Hepatocyte (in vitro differentiated cells): ENCODE results near the gene SSTR3. TPM values are rescaled to one million over a fixed set of nuclear protein-coding genes. Genes with fewer than 3 reads are reported as not detected.

Experiments used
- DNase-seq: peaks from one replicate; pipeline ENCODE4 v3.0.0-alpha.2; 2016; ENCODE audit warnings: low spot score
- H2AFZ ChIP-seq: fragments of 200-600 bp; sonication (generic); 2 replicates; pipeline ENCODE4 v1.6.0; 2016; ENCODE audit warnings: antibody characterized with exemption, mild to moderate bottlenecking
- H3K27ac ChIP-seq: fragments of 200-600 bp; sonication (generic); 2 replicates; pipeline ENCODE4 v1.5.1; 2016; ENCODE audit warnings: mild to moderate bottlenecking
- H3K27me3 ChIP-seq: fragments of 200-600 bp; sonication (generic); 2 replicates; pipeline ENCODE4 v1.6.1; 2016
- H3K36me3 ChIP-seq: fragments of 200-600 bp; sonication (generic); replicated peaks from 2 replicates; pipeline ENCODE4 v1.5.1; 2016; ENCODE audit warnings: low read depth; ENCODE audit not compliant: insufficient read depth
- H3K4me1 ChIP-seq: fragments of 200-600 bp; sonication (generic); 2 replicates; pipeline ENCODE4 v1.5.1; 2016; ENCODE audit warnings: mild to moderate bottlenecking, moderate library complexity; ENCODE audit not compliant: insufficient read depth
- H3K4me2 ChIP-seq: fragments of 200-600 bp; sonication (generic); 2 replicates; pipeline ENCODE4 v1.6.0; 2016
- H3K4me3 ChIP-seq: fragments of 200-600 bp; sonication (generic); 2 replicates; pipeline ENCODE4 v1.5.1; 2016; ENCODE audit warnings: mild to moderate bottlenecking
- H3K79me2 ChIP-seq: fragments of 200-600 bp; sonication (generic); 2 replicates; pipeline ENCODE4 v1.6.0; 2017; ENCODE audit warnings: mild to moderate bottlenecking
- H3K9me2 ChIP-seq: fragments of 200-600 bp; sonication (generic); replicated peaks from 2 replicates; pipeline ENCODE4 v1.6.0; 2017; ENCODE audit warnings: mild to moderate bottlenecking; ENCODE audit not compliant: insufficient read depth
- H3K9me3 ChIP-seq: fragments of 200-600 bp; sonication (generic); 2 replicates; pipeline ENCODE4 v1.5.1; 2016; ENCODE audit warnings: low read depth, mild to moderate bottlenecking
- H4K20me1 ChIP-seq: fragments of 200-600 bp; sonication (generic); 2 replicates; pipeline ENCODE4 v1.6.0; 2016; ENCODE audit warnings: mild to moderate bottlenecking; ENCODE audit not compliant: insufficient read depth, poor library complexity, severe bottlenecking
- CTCF ChIP-seq: fragments of 200-600 bp; sonication (generic); IDR thresholded peaks from 2 replicates; pipeline ENCODE4 v1.5.1; 2016; ENCODE audit warnings: antibody characterized with exemption, mild to moderate bottlenecking; ENCODE audit not compliant: poor library complexity
- EZH2 ChIP-seq: fragments of 200-600 bp; sonication (generic); IDR thresholded peaks from 2 replicates; pipeline ENCODE4 v1.6.1; 2016; ENCODE audit warnings: antibody characterized with exemption, mild to moderate bottlenecking, borderline replicate concordance
- EZH2phosphoT487 ChIP-seq: fragments of 200-600 bp; sonication (generic); IDR thresholded peaks from one replicate; pipeline ENCODE4 v1.6.1; 2018; ENCODE audit warnings: antibody characterized with exemption, mild to moderate bottlenecking, low read depth, moderate library complexity; ENCODE audit not compliant: unreplicated experiment, severe bottlenecking
- WGBS: methylation state at CpG from one replicate; pipeline ENCODE4 v1.1.6; 2016; ENCODE audit warnings: low lambda C conversion rate; ENCODE audit errors: missing lambda C conversion rate; 5-methylcytosine and 5-hydroxymethylcytosine counted together
- polyA plus RNA-seq: library from polyadenylated mRNA; unstranded; fragments of >200 nt; fragmentation: Nextera tagmentation; extraction: Ambion mirVana; gene quantifications from 2 replicates; pipeline ENCODE4 v1.2.1, GENCODE V29; 2016
- total RNA-seq: library from RNA; depleted of rRNA; stranded (reverse); fragments of >200 nt; gene quantifications from 2 replicates; pipeline ENCODE4 v1.2.3, GENCODE V29; 2014

Gene SSTR3
- total and polyA plus RNA-seq, 2 experiments from 2014 or later: 0.47 to 2.8 TPM

GRCh38 chr22:37176464-37177061, 35.7 kb downstream of the SSTR3 start:
- Histone ChIP-seq H3K27me3 (no peaks in the 10 kb centered on the region), H3K9me2 (no peaks in the 10 kb centered on the region), H3K4me3 (no peak overlapping the region), H3K4me1 (peaks cover 36% of the 10 kb centered on the region), H3K36me3 (no peaks in the 10 kb centered on the region), H3K4me2 (peak overlapping the region; percentile 61), H4K20me1 (no peaks in the 10 kb centered on the region), H2AFZ (no peak overlapping the region), H3K27ac (peak overlapping the region; percentile 71), H3K9me3 (no peaks in the 10 kb centered on the region), H3K79me2 (no peaks in the 10 kb centered on the region)
- WGBS: 55% methylated on average over 23 of the region's 23 CpGs
- no peak for TF ChIP-seq EZH2
- no peak for TF ChIP-seq CTCF
- TF ChIP-seq EZH2phosphoT487: no peak
- peak; percentile 71 for DNase-seq

- Histone ChIP-seq H3K36me3 (no peaks in the 10 kb centered on the region), H3K4me2 (peak overlapping the region; percentile 50), H3K4me3 (no peak overlapping the region), H4K20me1 (no peaks in the 10 kb centered on the region), H2AFZ (no peak overlapping the region), H3K27me3 (no peaks in the 10 kb centered on the region), H3K9me2 (no peaks in the 10 kb centered on the region), H3K9me3 (no peaks in the 10 kb centered on the region), H3K27ac (peak overlapping the region; percentile 71), H3K79me2 (no peaks in the 10 kb centered on the region), H3K4me1 (peaks cover 36% of the 10 kb centered on the region)
- TF ChIP-seq EZH2phosphoT487 (no peak), CTCF (no peak), EZH2 (no peak)
- 86% methylated on average over 18 of the region's 18 CpGs for WGBS
- DNase-seq: no peak
These were observed 36.6 kb downstream of the SSTR3 start for GRCh38 chr22:37175414-37176281.

GRCh38 chr22:37174964-37175363, 37.3 kb downstream of the SSTR3 start:
- no peak overlapping the region for H3K4me2 ChIP-seq
- no peak overlapping the region for H3K4me3 ChIP-seq
- no peak overlapping the region for H3K27ac ChIP-seq
- no peaks in the 10 kb centered on the region for H3K27me3 ChIP-seq
- H3K36me3 ChIP-seq: no peaks in the 10 kb centered on the region
- no peak for DNase-seq
- no peak overlapping the region for H2AFZ ChIP-seq
- H3K79me2 ChIP-seq: no peaks in the 10 kb centered on the region
- no peaks in the 10 kb centered on the region for H4K20me1 ChIP-seq
- H3K9me2 ChIP-seq: no peaks in the 10 kb centered on the region
- TF ChIP-seq EZH2phosphoT487 (no peak), CTCF (no peak), EZH2 (no peak)
- H3K4me1 ChIP-seq: peaks cover 39% of the 10 kb centered on the region
- WGBS: 95% methylated on average over 9 of the region's 9 CpGs
- no peaks in the 10 kb centered on the region for H3K9me3 ChIP-seq
